Esophagus squamous epithelium (tissue), 4 donors: ENCODE measurements around the gene SYP.

Source experiments
- CTCF ChIP-seq, 6 experiments: fragments of 450-650 bp in 4 of 6; fragments of 200-600 bp in 2 of 6; sonication (generic) in 2 of 6; IDR thresholded peaks; one replicate each; pipeline ENCODE4 v1.5.1; 2016 to 2019; ENCODE audit warnings: antibody characterized with exemption in 6 of 6, mild to moderate bottlenecking in 4 of 6, moderate library complexity in 4 of 6
- POLR2A ChIP-seq, 4 donors: fragments of 450-650 bp; IDR thresholded peaks; one replicate each; pipeline ENCODE4 v1.6.1; 2017; ENCODE audit warnings: antibody characterized with exemption in 4 of 4, mild to moderate bottlenecking in 4 of 4, moderate library complexity in 3 of 4

- no peak for TF ChIP-seq CTCF (IDR thresholded peaks at IDR 0.05)
- TF ChIP-seq POLR2A (IDR thresholded peaks at IDR 0.05), result no peak
These were observed 10.4 kb upstream of the SYP start for GRCh38 chrX:49210406-49210805.
